ENCODE measurements around the gene APOL1. TPM values are rescaled to one million over a fixed set of nuclear protein-coding genes. Genes with fewer than 3 reads are reported as not detected.
"Not testable (repeated sequence)": the region's sequence is repeated elsewhere in the genome, so short reads cannot be mapped to it uniquely, and the experiment has no call there.

Gene APOL1
- total and polyA plus RNA-seq, 2 donors (not counting 1 experiment from before 2014, with no cell fraction given) = 3.3 to 11.2 TPM

- no peak overlapping the region for H3K27ac Mint-ChIP-seq
- H3K4me3 Mint-ChIP-seq = no peak overlapping the region
- TF ChIP-seq CTCF (IDR thresholded peaks at IDR 0.05) = no peak
- no peak for TF ChIP-seq EZH2 (IDR thresholded peaks at IDR 0.05; ENCODE audit: borderline replicate concordance, insufficient read depth, low read depth, low read length, poor library complexity, severe bottlenecking)
- no peaks in the 10 kb centered on the region for H3K79me2 ChIP-seq (ENCODE audit: control insufficient read depth, insufficient read depth, low read length)
- H3K4me3 ChIP-seq (ENCODE audit: control extremely low read depth in 1 of 5, extremely low read depth in 1 of 5, insufficient read depth in 1 of 5, low read depth in 2 of 5, low read length in 4 of 5) = no peak overlapping the region
- H4K20me1 ChIP-seq (ENCODE audit: control insufficient read depth, insufficient read depth, low read length, poor library complexity, severe bottlenecking) = no peaks in the 10 kb centered on the region
- DNase-seq (no peak), ATAC-seq (ENCODE audit: low read depth) (no peak)
- no peak overlapping the region for H3K4me2 ChIP-seq (replicated peaks; ENCODE audit: low read depth, low read length, poor library complexity, severe bottlenecking)
- intact Hi-C loops (cut with micrococcal nuclease) = no loop called here
- no peak overlapping the region for H3K9ac ChIP-seq (ENCODE audit: low read length)
- no peaks in the 10 kb centered on the region for H3K4me1 Mint-ChIP-seq
- H3K27me3 ChIP-seq (replicated peaks in 1 of 4; ENCODE audit: control extremely low read depth in 1 of 4, control insufficient read depth in 3 of 4, insufficient read depth in 4 of 4, low read length in 3 of 4) = no peaks in the 10 kb centered on the region
- H3K9me3 Mint-ChIP-seq (ENCODE audit: insufficient read depth) = no peaks in the 10 kb centered on the region
- ChIA-PET POLR2A (no interaction called here), CTCF (no interaction called here)
- no peaks in the 10 kb centered on the region for H3K27me3 Mint-ChIP-seq
- WGBS (ENCODE audit: insufficient coverage) = 100% methylated on average over 1 of the region's 4 CpGs
- H3K4me1 ChIP-seq (ENCODE audit: control insufficient read depth in 2 of 2, insufficient read depth in 2 of 2, low read length in 2 of 2) = no peaks in the 10 kb centered on the region
- H3K9me3 ChIP-seq (ENCODE audit: control extremely low read depth in 1 of 3, control insufficient read depth in 2 of 3, insufficient read depth in 1 of 3, low read length in 2 of 3) = no peaks in the 10 kb centered on the region
- no peak overlapping the region for H3K27ac ChIP-seq (ENCODE audit: low read length in 2 of 2)
- H2AFZ ChIP-seq (ENCODE audit: insufficient read depth, low read depth, low read length, poor library complexity, severe bottlenecking) = no peak overlapping the region
- peaks cover 1 to 13% of the 10 kb centered on the region in 2 experiments for H3K36me3 ChIP-seq (replicated peaks in 1 of 2; ENCODE audit: control extremely low read depth in 1 of 2, control insufficient read depth in 1 of 2, extremely low read depth in 1 of 2, insufficient read depth in 2 of 2, low read length in 1 of 2)
These were observed 14.1 kb downstream of the APOL1 start for GRCh38 chr22:36267058-36267457.

- no peaks in the 10 kb centered on the region for H3K27me3 ChIP-seq (replicated peaks in 1 of 4; ENCODE audit: control extremely low read depth in 1 of 4, control insufficient read depth in 3 of 4, insufficient read depth in 4 of 4, low read length in 3 of 4)
- no peak for DNase-seq
- no peak overlapping the region for H3K27ac ChIP-seq (ENCODE audit: low read length in 2 of 2)
- Mint-ChIP-seq H3K4me3 (no peak overlapping the region), H3K4me1 (no peaks in the 10 kb centered on the region), H3K27me3 (no peaks in the 10 kb centered on the region), H3K27ac (no peak overlapping the region), H3K9me3 (ENCODE audit: insufficient read depth) (no peaks in the 10 kb centered on the region)
- H3K4me1 ChIP-seq (ENCODE audit: control insufficient read depth in 2 of 2, insufficient read depth in 2 of 2, low read length in 2 of 2) = no peaks in the 10 kb centered on the region
- H3K4me2 ChIP-seq (replicated peaks; ENCODE audit: low read depth, low read length, poor library complexity, severe bottlenecking) = no peak overlapping the region
- H3K9ac ChIP-seq (ENCODE audit: low read length) = no peak overlapping the region
- WGBS (ENCODE audit: insufficient coverage) = 96% methylated on average over 9 of the region's 11 CpGs
- peaks cover 1 to 11% of the 10 kb centered on the region in 2 experiments for H3K36me3 ChIP-seq (replicated peaks in 1 of 2; ENCODE audit: control extremely low read depth in 1 of 2, control insufficient read depth in 1 of 2, extremely low read depth in 1 of 2, insufficient read depth in 2 of 2, low read length in 1 of 2)
- CTCF ChIA-PET = interaction anchor here (1.4 kb wide), 1 partner anchor 203 kb away, joined by 3 read pairs; no protein-coding TSS in a partner anchor
- no peak for TF ChIP-seq CTCF (IDR thresholded peaks at IDR 0.05)
- no peak for TF ChIP-seq EZH2 (IDR thresholded peaks at IDR 0.05; ENCODE audit: borderline replicate concordance, insufficient read depth, low read depth, low read length, poor library complexity, severe bottlenecking)
- H3K79me2 ChIP-seq (ENCODE audit: control insufficient read depth, insufficient read depth, low read length) = no peaks in the 10 kb centered on the region
- no peak overlapping the region for H3K4me3 ChIP-seq (ENCODE audit: control extremely low read depth in 1 of 5, extremely low read depth in 1 of 5, insufficient read depth in 1 of 5, low read depth in 2 of 5, low read length in 4 of 5)
- POLR2A ChIA-PET = no interaction called here
- H4K20me1 ChIP-seq (ENCODE audit: control insufficient read depth, insufficient read depth, low read length, poor library complexity, severe bottlenecking) = no peaks in the 10 kb centered on the region
- intact Hi-C loops (cut with micrococcal nuclease) = no loop called here
- ATAC-seq (ENCODE audit: low read depth) = no peak
- no peaks in the 10 kb centered on the region for H3K9me3 ChIP-seq (ENCODE audit: control extremely low read depth in 1 of 3, control insufficient read depth in 2 of 3, insufficient read depth in 1 of 3, low read length in 2 of 3)
- H2AFZ ChIP-seq (ENCODE audit: insufficient read depth, low read depth, low read length, poor library complexity, severe bottlenecking) = no peak overlapping the region
These were observed 15.1 kb downstream of the APOL1 start for GRCh38 chr22:36267896-36268485.

- POLR2A ChIA-PET; intact Hi-C loops (cut with micrococcal nuclease); H3K27ac Mint-ChIP-seq: not testable (repeated sequence)
These were observed 18.3 kb downstream of the APOL1 start for GRCh38 chr22:36271231-36271630.

More at GRCh38 chr22:36271231-36271630, 18.3 kb downstream of the APOL1 start:
- H3K4me1 ChIP-seq (ENCODE audit: control insufficient read depth in 2 of 2, insufficient read depth in 2 of 2, low read length in 2 of 2); H3K79me2 ChIP-seq (ENCODE audit: control insufficient read depth, insufficient read depth, low read length); H3K9me3 Mint-ChIP-seq (ENCODE audit: insufficient read depth); H4K20me1 ChIP-seq (ENCODE audit: control insufficient read depth, insufficient read depth, low read length, poor library complexity, severe bottlenecking); H3K27ac ChIP-seq (ENCODE audit: low read length in 2 of 2); H3K4me3 Mint-ChIP-seq; H3K4me2 ChIP-seq (replicated peaks; ENCODE audit: low read depth, low read length, poor library complexity, severe bottlenecking); H3K4me3 ChIP-seq (ENCODE audit: control extremely low read depth in 1 of 5, extremely low read depth in 1 of 5, insufficient read depth in 1 of 5, low read depth in 2 of 5, low read length in 4 of 5); H3K9me3 ChIP-seq (ENCODE audit: control extremely low read depth in 1 of 3, control insufficient read depth in 2 of 3, insufficient read depth in 1 of 3, low read length in 2 of 3); H3K27me3 ChIP-seq (replicated peaks in 1 of 4; ENCODE audit: control extremely low read depth in 1 of 4, control insufficient read depth in 3 of 4, insufficient read depth in 4 of 4, low read length in 3 of 4); H2AFZ ChIP-seq (ENCODE audit: insufficient read depth, low read depth, low read length, poor library complexity, severe bottlenecking); DNase-seq; H3K4me1 Mint-ChIP-seq; CTCF ChIA-PET; ATAC-seq (ENCODE audit: low read depth); H3K9ac ChIP-seq (ENCODE audit: low read length); H3K27me3 Mint-ChIP-seq; H3K36me3 ChIP-seq (replicated peaks in 1 of 2; ENCODE audit: control extremely low read depth in 1 of 2, control insufficient read depth in 1 of 2, extremely low read depth in 1 of 2, insufficient read depth in 2 of 2, low read length in 1 of 2): not testable (repeated sequence)
- WGBS (ENCODE audit: insufficient coverage) = 92% methylated on average over 7 of the region's 7 CpGs

Data from B cell (primary cell).